Large intestine (tissue), 3 donors: ENCODE data around the gene COQ4. TPM values are rescaled to one million over a fixed set of nuclear protein-coding genes. Genes with fewer than 3 reads are reported as not detected.
A peak's percentile ranks its signal among the peaks of the same experiment; 100 is the strongest.

ENCODE experiments used
- DNase-seq, 2 donors: peaks; one replicate each; pipeline versions ENCODE4 v3.0.0 to v3.0.0-alpha.2; 2013
- H3K27ac ChIP-seq: one replicate; pipeline ENCODE4 v1.5.1; 2013; ENCODE audit warnings: low read length
- H3K27me3 ChIP-seq: 2 replicates; pipeline ENCODE4 v1.6.1; 2013; ENCODE audit warnings: low read length; ENCODE audit not compliant: control insufficient read depth, insufficient read depth
- H3K36me3 ChIP-seq: 2 replicates; pipeline ENCODE4 v1.6.1; 2013; ENCODE audit warnings: low read length; ENCODE audit not compliant: control insufficient read depth, insufficient read depth
- H3K4me1 ChIP-seq: one replicate; pipeline ENCODE4 v1.6.1; 2013; ENCODE audit warnings: low read length; ENCODE audit not compliant: control insufficient read depth, insufficient read depth
- H3K4me3 ChIP-seq: one replicate; pipeline ENCODE4 v1.5.1; 2013; ENCODE audit warnings: low read length
- H3K9me3 ChIP-seq: one replicate; pipeline ENCODE4 v1.6.1; 2013; ENCODE audit warnings: mild to moderate bottlenecking, low read depth, low read length, moderate library complexity; ENCODE audit not compliant: control insufficient read depth
- WGBS: methylation state at CpG from one replicate; pipeline ENCODE4 v1.1.5; 2013; ENCODE audit warnings: low lambda C conversion rate; ENCODE audit not compliant: insufficient coverage; 5-methylcytosine and 5-hydroxymethylcytosine counted together
- polyA plus RNA-seq: library from polyadenylated mRNA; unstranded; fragments of 120-200 nt; gene quantifications from one replicate; pipeline ENCODE4 v1.2.1, GENCODE V29; 2013

Gene COQ4
- polyA plus RNA-seq, 1 donor, result 88.1 TPM

DNA sequence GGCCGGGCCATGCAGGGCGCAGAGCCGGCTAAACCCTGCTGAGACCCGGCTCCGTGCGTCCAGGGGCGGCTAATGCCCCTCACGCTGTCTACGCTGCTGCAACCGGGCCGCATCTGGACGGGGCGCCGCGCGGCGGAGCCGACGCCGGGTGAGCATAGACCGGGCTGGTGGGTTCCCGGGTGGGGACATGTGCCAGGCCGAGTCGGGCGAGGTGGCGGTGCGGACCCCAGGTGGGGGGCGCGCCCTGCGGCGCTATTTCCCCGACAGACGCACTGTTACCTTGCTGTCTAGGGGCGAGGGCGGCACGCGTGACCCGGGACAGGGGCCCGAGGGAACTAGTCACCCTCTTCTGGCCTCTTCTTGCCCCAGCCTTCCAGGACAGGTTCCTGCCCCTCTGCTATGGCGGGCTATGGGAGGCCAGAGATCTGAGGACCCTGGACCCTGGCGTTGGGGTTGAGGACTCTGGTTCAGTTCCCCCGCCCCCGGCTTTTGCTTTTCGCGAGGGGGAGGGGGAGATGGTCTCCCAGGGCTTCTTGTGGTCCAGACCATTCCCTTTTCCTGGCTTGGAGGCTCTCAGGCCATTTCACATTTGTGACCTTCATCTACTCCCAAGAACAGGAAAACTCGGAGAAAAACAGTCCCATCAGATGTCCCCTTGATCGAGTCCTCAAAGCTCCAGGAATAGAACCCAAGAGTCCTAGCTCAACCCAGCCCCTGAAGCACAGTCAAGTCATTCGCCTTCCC is 18.2 kb downstream of the COQ4 start:
- Histone ChIP-seq H3K36me3 (peaks cover 31% of the 10 kb centered on the region), H3K9me3 (peaks cover 4% of the 10 kb centered on the region), H3K27me3 (no peaks in the 10 kb centered on the region), H3K4me1 (peaks cover 21% of the 10 kb centered on the region), H3K4me3 (peak overlapping the region; percentile 78), H3K27ac (peak overlapping the region; percentile 68)
- DNase-seq, result no peak
- no CpG with 5 or more reads among the region's 48 CpGs for WGBS

DNA sequence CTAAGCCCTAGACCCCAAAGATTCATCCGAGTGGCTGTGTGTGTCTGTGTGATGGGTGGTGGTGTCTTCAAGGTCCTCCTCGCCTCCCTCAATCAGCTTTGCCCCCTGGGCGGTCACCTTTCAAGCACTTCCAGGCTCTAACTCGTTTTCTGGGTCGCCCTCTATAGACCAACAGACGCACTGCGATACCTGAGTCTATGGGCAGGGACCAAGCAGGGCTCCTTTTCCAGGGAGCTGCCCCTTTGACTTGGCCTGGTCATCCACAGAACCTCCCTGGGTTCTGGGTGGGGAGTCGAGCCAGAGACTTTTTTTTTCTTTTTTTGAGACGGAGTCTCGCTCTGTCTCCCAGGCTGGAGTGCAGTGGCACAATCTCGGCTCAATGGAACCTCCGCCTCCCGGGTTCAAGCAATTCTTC is 18.8 kb downstream of the COQ4 start:
- H3K36me3 ChIP-seq, result peaks cover 33% of the 10 kb centered on the region
- no peaks in the 10 kb centered on the region for H3K27me3 ChIP-seq
- peaks cover 4% of the 10 kb centered on the region for H3K9me3 ChIP-seq
- peaks cover 21% of the 10 kb centered on the region for H3K4me1 ChIP-seq
- peak overlapping the region; percentile 68 for H3K27ac ChIP-seq
- H3K4me3 ChIP-seq, result peak overlapping the region; percentile 78
- peak; percentile 62 to 75 for DNase-seq
- WGBS, result no CpG with 5 or more reads among the region's 13 CpGs

DNA sequence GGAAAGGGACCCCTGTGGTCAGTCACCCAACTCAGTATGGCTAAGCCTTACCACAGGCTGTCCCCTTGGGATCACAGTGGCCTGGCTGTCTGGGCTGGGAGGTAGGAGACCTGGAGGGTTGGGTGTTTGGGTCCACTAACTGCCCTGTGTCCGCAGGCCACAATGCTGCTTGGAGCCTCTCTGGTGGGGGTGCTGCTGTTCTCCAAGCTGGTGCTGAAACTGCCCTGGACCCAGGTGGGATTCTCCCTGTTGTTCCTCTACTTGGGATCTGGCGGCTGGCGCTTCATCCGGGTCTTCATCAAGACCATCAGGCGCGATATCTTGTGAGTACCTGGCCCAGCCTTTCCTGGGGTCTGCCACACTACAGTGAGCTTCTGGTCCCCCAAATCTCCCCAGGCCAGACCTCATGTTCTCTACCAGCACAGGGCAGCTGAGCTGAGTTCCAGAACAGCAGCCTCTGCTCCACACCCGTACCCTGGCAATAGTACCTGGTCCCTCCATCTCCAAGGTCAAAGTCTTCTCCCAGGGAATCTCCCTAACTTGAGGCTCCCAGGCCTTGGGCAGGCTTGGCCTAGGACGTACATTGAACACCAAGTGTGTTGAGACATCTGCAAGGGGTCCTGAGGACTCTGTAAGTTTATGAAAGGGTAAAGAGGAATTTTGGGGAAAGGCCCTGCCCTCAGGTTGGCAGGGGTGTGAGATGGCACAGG is 20.5 kb downstream of the COQ4 start:
- Histone ChIP-seq H3K4me3 (no peak overlapping the region), H3K36me3 (peaks cover 44% of the 10 kb centered on the region), H3K27me3 (no peaks in the 10 kb centered on the region), H3K4me1 (peaks cover 21% of the 10 kb centered on the region), H3K27ac (no peak overlapping the region), H3K9me3 (peaks cover 4% of the 10 kb centered on the region)
- peak in 1 of 2 donors; percentile 50 for DNase-seq
- no CpG with 5 or more reads among the region's 8 CpGs for WGBS

DNA sequence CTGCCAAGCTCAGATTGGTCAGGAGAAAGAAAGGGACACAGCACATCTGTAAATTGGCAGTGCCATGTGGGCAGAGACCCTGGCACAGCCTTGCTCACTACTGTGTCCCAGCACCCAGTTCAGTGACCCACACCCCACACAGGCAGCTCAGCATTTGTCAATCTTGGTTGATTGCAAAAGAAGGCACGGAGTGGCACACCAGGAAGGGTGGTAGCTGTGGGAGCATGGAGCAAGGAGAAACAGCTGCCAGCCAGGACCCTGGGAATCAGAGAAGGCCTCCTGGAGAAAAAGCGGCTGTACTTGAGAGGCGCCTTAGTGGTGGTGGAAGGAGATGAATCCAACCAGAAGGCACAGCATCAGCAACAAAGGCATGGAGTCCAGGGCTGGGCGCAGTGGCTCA is 21.2 kb downstream of the COQ4 start:
- H3K27me3 ChIP-seq, result no peaks in the 10 kb centered on the region
- H3K9me3 ChIP-seq, result peaks cover 4% of the 10 kb centered on the region
- H3K36me3 ChIP-seq, result peaks cover 51% of the 10 kb centered on the region
- peaks cover 21% of the 10 kb centered on the region for H3K4me1 ChIP-seq
- no CpG with 5 or more reads among the region's 4 CpGs for WGBS
- H3K27ac ChIP-seq, result no peak overlapping the region
- DNase-seq, result no peak
- H3K4me3 ChIP-seq, result no peak overlapping the region

DNA sequence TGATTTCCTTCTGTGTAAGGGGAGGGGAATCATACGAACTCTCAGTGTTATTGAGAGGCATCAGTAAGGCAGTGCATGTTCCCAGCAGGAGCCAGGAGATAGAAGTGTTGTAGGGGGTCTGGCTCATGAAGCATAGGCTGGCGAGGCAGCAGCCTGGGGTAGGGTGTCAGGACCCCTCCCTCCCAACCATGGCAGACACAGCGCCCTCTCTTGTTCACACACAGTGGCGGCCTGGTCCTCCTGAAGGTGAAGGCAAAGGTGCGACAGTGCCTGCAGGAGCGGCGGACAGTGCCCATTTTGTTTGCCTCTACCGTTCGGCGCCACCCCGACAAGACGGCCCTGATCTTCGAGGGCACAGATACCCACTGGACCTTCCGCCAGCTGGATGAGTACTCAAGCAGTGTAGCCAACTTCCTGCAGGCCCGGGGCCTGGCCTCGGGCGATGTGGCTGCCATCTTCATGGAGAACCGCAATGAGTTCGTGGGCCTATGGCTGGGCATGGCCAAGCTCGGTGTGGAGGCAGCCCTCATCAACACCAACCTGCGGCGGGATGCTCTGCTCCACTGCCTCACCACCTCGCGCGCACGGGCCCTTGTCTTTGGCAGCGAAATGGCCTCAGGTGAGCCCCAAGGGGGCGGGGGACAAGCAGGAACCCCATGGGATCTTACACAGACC is 22.4 kb downstream of the COQ4 start:
- DNase-seq, result no peak
- Histone ChIP-seq H3K27ac (no peak overlapping the region), H3K4me1 (peaks cover 21% of the 10 kb centered on the region), H3K9me3 (peaks cover 4% of the 10 kb centered on the region), H3K36me3 (peaks cover 61% of the 10 kb centered on the region), H3K4me3 (no peak overlapping the region), H3K27me3 (no peaks in the 10 kb centered on the region)
- 90% methylated on average over 4 of the region's 28 CpGs for WGBS

DNA sequence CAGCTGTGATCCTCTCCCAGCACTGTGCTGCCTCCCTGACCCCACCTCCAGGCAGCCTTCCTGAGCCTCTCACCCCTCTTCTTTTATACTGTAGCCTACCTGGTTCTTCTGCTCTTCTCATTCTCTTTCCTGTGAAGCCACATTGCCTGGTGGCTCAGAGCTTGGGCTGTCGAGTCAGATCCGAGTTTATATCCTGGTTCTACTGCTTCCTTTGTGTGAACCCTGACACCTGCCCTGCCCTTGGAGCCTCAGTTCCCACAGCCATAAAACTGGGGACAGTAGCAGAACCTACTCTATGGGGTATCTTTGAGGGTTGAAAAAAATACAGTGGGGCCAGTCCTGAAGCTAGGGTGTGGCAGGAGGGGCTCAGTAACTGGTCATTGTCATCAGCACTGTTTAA is 26.5 kb downstream of the COQ4 start:
- WGBS, result no CpG with 5 or more reads among the region's 2 CpGs
- H3K27me3 ChIP-seq, result no peaks in the 10 kb centered on the region
- no peak overlapping the region for H3K27ac ChIP-seq
- DNase-seq, result no peak
- H3K36me3 ChIP-seq, result peaks cover 64% of the 10 kb centered on the region
- no peak overlapping the region for H3K4me3 ChIP-seq
- no peaks in the 10 kb centered on the region for H3K9me3 ChIP-seq
- H3K4me1 ChIP-seq, result no peaks in the 10 kb centered on the region

DNA sequence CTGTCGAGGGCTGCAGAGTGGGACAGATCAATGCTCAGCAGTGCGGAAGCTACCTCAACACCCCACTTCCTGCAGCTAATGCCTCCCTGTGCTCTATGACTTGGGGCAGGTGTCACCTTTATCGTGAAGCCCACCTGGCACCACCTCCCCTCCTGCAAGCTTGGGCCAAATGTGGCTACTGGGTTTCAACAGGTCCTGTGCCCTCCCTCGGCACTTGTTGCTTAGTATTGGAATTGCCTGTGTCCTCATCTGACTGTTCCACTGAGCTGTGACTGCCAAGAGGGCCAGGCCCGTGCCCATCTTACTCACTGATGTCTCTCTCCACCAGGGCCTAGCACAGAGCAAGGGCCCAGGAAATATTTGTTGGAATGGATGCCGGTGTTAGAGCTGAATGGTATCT is 27.1 kb downstream of the COQ4 start:
- Histone ChIP-seq H3K4me1 (no peaks in the 10 kb centered on the region), H3K4me3 (no peak overlapping the region), H3K27ac (no peak overlapping the region), H3K36me3 (peaks cover 64% of the 10 kb centered on the region), H3K27me3 (no peaks in the 10 kb centered on the region), H3K9me3 (no peaks in the 10 kb centered on the region)
- no peak for DNase-seq
- WGBS, result no CpG with 5 or more reads among the region's 6 CpGs

DNA sequence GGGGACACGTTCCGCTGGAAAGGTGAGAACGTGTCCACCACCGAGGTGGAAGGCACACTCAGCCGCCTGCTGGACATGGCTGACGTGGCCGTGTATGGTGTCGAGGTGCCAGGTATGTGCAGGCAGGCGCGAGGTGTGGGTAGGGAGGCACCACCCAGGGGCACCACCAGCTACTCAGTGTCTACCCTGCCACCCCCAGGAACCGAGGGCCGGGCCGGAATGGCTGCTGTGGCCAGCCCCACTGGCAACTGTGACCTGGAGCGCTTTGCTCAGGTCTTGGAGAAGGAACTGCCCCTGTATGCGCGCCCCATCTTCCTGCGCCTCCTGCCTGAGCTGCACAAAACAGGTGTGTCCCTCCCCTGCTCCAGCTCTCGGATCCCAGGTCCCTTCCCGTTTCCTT is 32.8 kb downstream of the COQ4 start:
- H3K4me1 ChIP-seq, result no peaks in the 10 kb centered on the region
- H3K9me3 ChIP-seq, result no peaks in the 10 kb centered on the region
- DNase-seq, result no peak
- no peak overlapping the region for H3K4me3 ChIP-seq
- H3K27me3 ChIP-seq, result no peaks in the 10 kb centered on the region
- WGBS, result no CpG with 5 or more reads among the region's 19 CpGs
- H3K27ac ChIP-seq, result no peak overlapping the region
- peaks cover 44% of the 10 kb centered on the region for H3K36me3 ChIP-seq

DNA sequence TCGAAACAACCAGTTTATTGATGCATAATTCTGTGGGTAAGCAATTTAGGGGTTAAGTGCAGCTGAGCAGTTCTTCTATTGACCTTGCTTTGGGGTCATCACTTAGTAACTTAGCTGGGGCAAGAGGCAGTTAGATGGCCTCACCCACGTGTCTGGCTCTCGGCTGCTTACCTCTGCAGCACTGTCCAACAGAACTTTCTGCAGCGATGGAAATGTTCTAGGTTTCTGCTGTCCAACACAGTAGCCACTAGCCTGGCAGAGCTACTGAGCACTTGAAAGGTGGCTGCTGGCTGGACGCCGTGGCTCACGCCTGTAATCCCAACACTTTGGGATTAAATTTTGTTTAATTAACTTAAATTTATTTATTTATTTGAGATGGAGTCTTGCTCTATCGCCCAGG is 35.5 kb downstream of the COQ4 start:
- H3K27me3 ChIP-seq, result no peaks in the 10 kb centered on the region

DNA sequence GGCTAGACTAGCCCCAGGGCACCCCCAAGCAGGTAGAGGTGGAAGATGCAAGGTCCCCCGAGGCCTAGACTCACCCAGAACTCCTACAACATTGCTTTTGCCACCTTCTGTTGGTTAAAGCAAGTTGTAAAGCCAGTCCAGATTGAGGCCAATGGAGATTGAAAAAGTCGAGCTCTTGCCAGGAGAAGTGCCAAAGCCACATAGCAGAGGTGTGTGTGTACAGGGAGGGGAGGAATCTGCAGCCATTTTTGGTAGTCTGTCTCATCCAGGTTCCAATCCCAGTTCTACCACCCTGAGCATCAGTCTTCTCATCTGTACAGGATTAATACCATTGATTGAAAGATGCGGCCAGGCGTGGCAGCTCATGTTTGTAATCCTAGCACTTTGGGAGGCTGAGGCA is 36.2 kb downstream of the COQ4 start:
- no CpG with 5 or more reads among the region's 4 CpGs for WGBS
- H3K4me1 ChIP-seq, result peaks cover 5% of the 10 kb centered on the region
- H3K9me3 ChIP-seq, result no peaks in the 10 kb centered on the region
- no peaks in the 10 kb centered on the region for H3K27me3 ChIP-seq
- DNase-seq, result no peak
- H3K27ac ChIP-seq, result no peak overlapping the region
- peaks cover 30% of the 10 kb centered on the region for H3K36me3 ChIP-seq
- H3K4me3 ChIP-seq, result no peak overlapping the region

More for the DNA sequence above, 35.5 kb downstream of the COQ4 start:
- Histone ChIP-seq H3K36me3 (peaks cover 33% of the 10 kb centered on the region), H3K9me3 (no peaks in the 10 kb centered on the region), H3K4me1 (peaks cover 5% of the 10 kb centered on the region), H3K27ac (no peak overlapping the region), H3K4me3 (no peak overlapping the region)
- no CpG with 5 or more reads among the region's 8 CpGs for WGBS
- no peak for DNase-seq
